Activated CD4-positive, alpha-beta memory T cell treated with anti-CD3 and anti-CD28 coated beads, Interleukin-2, amount 10 ng/mL, durations not matched to agents 7 days and 5 days (primary cell): Measurements from ENCODE around the gene PTPRE. TPM values are rescaled to one million over a fixed set of nuclear protein-coding genes. Genes with fewer than 3 reads are reported as not detected.

Source experiments
- CTCF ChIA-PET: fragments of 350-600 bp; sonication (Branson Sonifier 250); formaldehyde crosslinking; loops from one replicate; lab custom pipeline; 2021; ENCODE audit warnings: antibody characterized with exemption, inconsistent platforms; lab: Charles Lee
- POLR2A ChIA-PET: fragments of 350-600 bp; sonication (Branson Sonifier 250); formaldehyde crosslinking; loops from one replicate; lab custom pipeline; 2021; ENCODE audit warnings: antibody characterized with exemption; lab: Charles Lee
- DNase-seq: peaks from one replicate; pipeline ENCODE4 v3.0.0-alpha.2; 2020
- H3K27ac Mint-ChIP-seq: one replicate; pipeline ENCODE4 v1.8.0; 2021; ENCODE audit warnings: mild to moderate bottlenecking, mixed read lengths
- H3K27me3 Mint-ChIP-seq: one replicate; pipeline ENCODE4 v1.8.0; 2021; ENCODE audit warnings: mixed read lengths
- H3K36me3 Mint-ChIP-seq: one replicate; pipeline ENCODE4 v1.8.0; 2021; ENCODE audit warnings: low read depth, mixed read lengths
- H3K4me1 Mint-ChIP-seq: one replicate; pipeline ENCODE4 v1.8.0; 2021; ENCODE audit warnings: mixed read lengths
- H3K4me3 Mint-ChIP-seq: one replicate; pipeline ENCODE4 v1.8.0; 2021; ENCODE audit warnings: mild to moderate bottlenecking, mixed read lengths
- H3K9me3 Mint-ChIP-seq: one replicate; pipeline ENCODE4 v1.8.0; 2021; ENCODE audit warnings: mixed read lengths
- total RNA-seq, 2 experiments: library from RNA; stranded (reverse); gene quantifications; one replicate each; pipeline ENCODE4 v1.2.3, GENCODE V29; 2021

PTPRE gene
- total RNA-seq, 2 experiments from 2014 or later: 29.2 to 30.6 TPM

- no peak for DNase-seq
- Mint-ChIP-seq H3K27ac (no peak overlapping the region), H3K36me3 (no peaks in the 10 kb centered on the region), H3K9me3 (no peaks in the 10 kb centered on the region), H3K4me3 (no peak overlapping the region), H3K4me1 (peaks cover 20% of the 10 kb centered on the region), H3K27me3 (peaks cover 20% of the 10 kb centered on the region)
- ChIA-PET CTCF (interaction anchor here (1.1 kb wide), 1 partner anchor 56 kb away, joined by 8 read pairs; no protein-coding TSS in a partner anchor), POLR2A (interaction anchor here (1.8 kb wide), 1 partner anchor 34 kb away, joined by 4 read pairs; no protein-coding TSS in a partner anchor)
These were observed 106.7 kb downstream of the PTPRE start for GRCh38 chr10:128013626-128014025.

DNA sequence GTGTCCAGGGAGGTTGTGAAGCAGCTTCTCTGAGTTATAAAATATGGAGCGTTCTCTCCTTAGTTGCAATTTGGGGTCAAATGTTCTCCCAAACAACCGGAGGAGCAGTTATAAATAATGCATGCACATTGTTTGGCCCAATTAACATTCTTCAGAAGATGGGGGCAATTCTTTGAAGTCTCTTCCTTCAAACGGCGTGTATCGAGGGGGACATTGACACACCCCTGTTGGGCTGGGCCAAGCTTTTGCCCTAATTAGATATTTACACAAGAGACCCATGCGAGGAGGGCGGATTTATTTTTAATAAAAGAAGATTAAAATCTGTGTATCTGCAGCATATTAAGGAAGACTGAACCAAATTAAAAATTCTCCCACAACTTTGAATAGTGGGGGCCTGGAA lies 107.3 kb downstream of the PTPRE start:
- H3K4me1 Mint-ChIP-seq: peaks cover 23% of the 10 kb centered on the region
- CTCF ChIA-PET: interaction anchor here (1.1 to 1.9 kb wide), 2 partner anchors 55 to 108 kb away, joined by 4 to 8 read pairs; no protein-coding TSS in a partner anchor
- POLR2A ChIA-PET: interaction anchor here (1.8 kb wide), 1 partner anchor 33 kb away, joined by 4 read pairs; no protein-coding TSS in a partner anchor

GRCh38 chr10:128016423-128017060 lies 109.6 kb downstream of the PTPRE start:
- H3K27me3 Mint-ChIP-seq: peaks cover 6% of the 10 kb centered on the region
- DNase-seq: no peak
- H3K4me1 Mint-ChIP-seq: peaks cover 16% of the 10 kb centered on the region
- ChIA-PET POLR2A (interaction anchor here (1.1 kb wide), 1 partner anchor 10 kb away, joined by 3 read pairs; no protein-coding TSS in a partner anchor), CTCF (interaction anchor here (1.5 to 1.7 kb wide), 3 partner anchors 19 to 57 kb away, joined by 3 to 10 read pairs (median 6); no protein-coding TSS in a partner anchor)
- H3K36me3 Mint-ChIP-seq: no peaks in the 10 kb centered on the region
- no peaks in the 10 kb centered on the region for H3K9me3 Mint-ChIP-seq
- H3K27ac Mint-ChIP-seq: no peak overlapping the region
- H3K4me3 Mint-ChIP-seq: no peak overlapping the region

More for the DNA sequence above, 107.3 kb downstream of the PTPRE start:
- H3K27me3 Mint-ChIP-seq: peaks cover 17% of the 10 kb centered on the region
- no peak overlapping the region for H3K4me3 Mint-ChIP-seq
- H3K27ac Mint-ChIP-seq: no peak overlapping the region
- no peak for DNase-seq
- H3K9me3 Mint-ChIP-seq: no peaks in the 10 kb centered on the region
- H3K36me3 Mint-ChIP-seq: no peaks in the 10 kb centered on the region

DNA sequence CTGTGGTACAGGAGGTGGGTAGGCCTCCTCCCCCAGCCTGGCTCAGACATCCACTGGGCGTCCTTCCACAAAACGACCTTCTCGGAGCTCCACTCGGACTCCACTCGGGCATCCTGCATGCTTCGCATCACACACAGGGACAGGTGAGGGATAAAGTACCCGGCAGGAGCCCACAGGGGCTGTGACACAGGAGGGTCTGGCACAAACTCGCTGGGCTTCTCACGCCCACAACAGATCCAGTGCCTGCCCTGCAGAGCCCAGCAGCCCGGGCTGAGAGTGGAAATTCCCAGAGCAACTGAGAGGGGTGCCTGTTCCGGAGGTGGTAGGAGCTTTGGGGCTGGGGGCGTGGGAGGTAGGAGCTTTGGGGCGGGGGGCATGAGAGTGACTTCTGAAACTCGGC lies 110.9 kb downstream of the PTPRE start:
- H3K36me3 Mint-ChIP-seq: no peaks in the 10 kb centered on the region
- H3K9me3 Mint-ChIP-seq: no peaks in the 10 kb centered on the region
- ChIA-PET POLR2A (interaction anchor here (1.1 kb wide), 1 partner anchor 9 kb away, joined by 3 read pairs; no protein-coding TSS in a partner anchor), CTCF (no interaction called here)
- H3K4me1 Mint-ChIP-seq: peaks cover 12% of the 10 kb centered on the region
- peaks cover 6% of the 10 kb centered on the region for H3K27me3 Mint-ChIP-seq
- H3K27ac Mint-ChIP-seq: no peak overlapping the region
- H3K4me3 Mint-ChIP-seq: peak overlapping the region; percentile 45
- DNase-seq: no peak

GRCh38 chr10:128018236-128018635 lies 111.3 kb downstream of the PTPRE start:
- peak overlapping the region; percentile 45 for H3K4me3 Mint-ChIP-seq
- ChIA-PET POLR2A (no interaction called here), CTCF (no interaction called here)
- no peak for DNase-seq
- no peaks in the 10 kb centered on the region for H3K9me3 Mint-ChIP-seq
- no peaks in the 10 kb centered on the region for H3K36me3 Mint-ChIP-seq
- peaks cover 3% of the 10 kb centered on the region for H3K27me3 Mint-ChIP-seq
- peaks cover 12% of the 10 kb centered on the region for H3K4me1 Mint-ChIP-seq
- peak overlapping the region; percentile 27 for H3K27ac Mint-ChIP-seq

DNA sequence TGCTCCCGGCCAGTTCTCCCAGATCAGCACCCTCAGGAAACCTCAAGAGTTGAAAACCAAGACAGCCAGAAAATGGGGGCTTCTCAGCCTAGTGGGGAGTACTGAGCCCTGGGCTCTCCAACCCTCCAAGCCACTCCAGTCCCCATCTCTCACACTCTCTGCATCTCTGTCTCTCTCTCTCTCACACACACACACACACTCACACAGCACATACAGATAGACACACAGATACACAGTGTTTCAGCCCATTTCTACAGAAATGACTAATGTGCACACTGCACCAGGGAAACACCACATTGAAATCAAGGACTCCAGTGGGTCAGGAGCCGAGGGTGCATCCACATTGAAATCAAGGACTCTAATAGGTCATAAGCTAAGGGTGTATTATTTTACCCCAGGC lies 111.8 kb downstream of the PTPRE start:
- peaks cover 12% of the 10 kb centered on the region for H3K4me1 Mint-ChIP-seq
- no peak overlapping the region for H3K4me3 Mint-ChIP-seq
- H3K36me3 Mint-ChIP-seq: no peaks in the 10 kb centered on the region
- peaks cover 3% of the 10 kb centered on the region for H3K27me3 Mint-ChIP-seq
- no peak for DNase-seq
- no peaks in the 10 kb centered on the region for H3K9me3 Mint-ChIP-seq
- ChIA-PET CTCF (interaction anchor here (0.7 kb wide), 1 partner anchor 9 kb away, joined by 3 read pairs; no protein-coding TSS in a partner anchor), POLR2A (no interaction called here)
- no peak overlapping the region for H3K27ac Mint-ChIP-seq

- no peaks in the 10 kb centered on the region for H3K9me3 Mint-ChIP-seq
These were observed 115.6 kb downstream of the PTPRE start for GRCh38 chr10:128022261-128023196.

GRCh38 chr10:128024426-128024825 lies 117.5 kb downstream of the PTPRE start:
- no peaks in the 10 kb centered on the region for H3K9me3 Mint-ChIP-seq
- DNase-seq: no peak
- CTCF ChIA-PET: interaction anchor here (0.8 to 1.7 kb wide), 3 partner anchors 9 to 45 kb away, joined by 3 to 8 read pairs (median 4); no protein-coding TSS in a partner anchor
- H3K27ac Mint-ChIP-seq: no peak overlapping the region
- no peaks in the 10 kb centered on the region for H3K27me3 Mint-ChIP-seq
- no peak overlapping the region for H3K4me3 Mint-ChIP-seq
- H3K36me3 Mint-ChIP-seq: no peaks in the 10 kb centered on the region
- H3K4me1 Mint-ChIP-seq: peaks cover 19% of the 10 kb centered on the region
- POLR2A ChIA-PET: interaction anchor here (1.1 kb wide), 1 partner anchor 33 kb away, joined by 3 read pairs; no protein-coding TSS in a partner anchor

More at GRCh38 chr10:128022261-128023196, 115.6 kb downstream of the PTPRE start:
- H3K4me3 Mint-ChIP-seq: no peak overlapping the region
- POLR2A ChIA-PET: no interaction called here
- H3K4me1 Mint-ChIP-seq: peaks cover 23% of the 10 kb centered on the region
- H3K27me3 Mint-ChIP-seq: no peaks in the 10 kb centered on the region
- H3K36me3 Mint-ChIP-seq: no peaks in the 10 kb centered on the region
- no peak overlapping the region for H3K27ac Mint-ChIP-seq
- CTCF ChIA-PET: no interaction called here
- DNase-seq: no peak

DNA sequence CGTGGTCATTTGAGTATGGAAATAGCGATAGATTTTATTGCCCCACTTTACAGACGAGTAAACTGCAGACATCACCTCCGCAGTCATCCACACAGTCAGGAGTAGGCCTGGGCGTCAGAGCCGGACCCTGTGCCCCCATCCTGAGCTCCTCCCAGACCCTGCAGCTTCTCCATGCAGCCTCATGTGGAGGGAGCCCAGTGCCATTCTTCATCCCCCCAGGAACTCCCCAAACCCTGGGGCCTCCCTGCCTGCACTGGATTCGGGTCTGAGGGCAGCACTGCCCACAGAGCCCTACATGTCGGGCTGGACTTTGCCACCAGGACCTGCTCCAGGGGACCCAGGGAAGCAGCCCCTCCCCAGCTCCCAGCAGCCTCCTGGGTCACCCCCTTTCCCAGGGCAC lies 118.5 kb downstream of the PTPRE start:
- peaks cover 19% of the 10 kb centered on the region for H3K4me1 Mint-ChIP-seq
- CTCF ChIA-PET: interaction anchor here (1.7 kb wide), 1 partner anchor 44 kb away, joined by 8 read pairs; no protein-coding TSS in a partner anchor
- POLR2A ChIA-PET: no interaction called here
- no peaks in the 10 kb centered on the region for H3K36me3 Mint-ChIP-seq
- no peak overlapping the region for H3K27ac Mint-ChIP-seq
- H3K27me3 Mint-ChIP-seq: no peaks in the 10 kb centered on the region
- H3K9me3 Mint-ChIP-seq: no peaks in the 10 kb centered on the region
- H3K4me3 Mint-ChIP-seq: no peak overlapping the region
- DNase-seq: no peak

DNA sequence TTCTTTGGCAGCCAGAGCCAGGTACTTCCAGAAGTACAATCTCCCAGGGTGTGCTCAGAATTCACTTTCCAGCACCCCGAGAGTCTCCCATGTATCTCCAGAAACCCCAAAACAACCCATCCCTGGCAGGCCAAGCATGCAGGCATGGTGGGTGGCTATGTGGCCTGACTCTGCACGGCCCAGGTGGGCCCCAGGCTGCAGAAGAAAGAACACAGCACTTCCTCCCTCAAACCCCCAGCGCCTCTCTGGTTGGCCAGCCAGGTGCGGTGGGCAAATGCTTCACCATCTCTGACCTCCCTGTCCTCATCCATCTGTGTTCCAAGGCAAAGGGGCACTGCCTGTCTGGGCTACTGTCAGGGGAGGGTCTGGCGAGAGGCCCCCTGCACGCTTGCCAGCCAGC lies 119.0 kb downstream of the PTPRE start:
- CTCF ChIA-PET: interaction anchor here (1.1 to 2.1 kb wide), 6 partner anchors 9 to 43 kb away, joined by 3 to 13 read pairs (median 8); no protein-coding TSS in a partner anchor
- POLR2A ChIA-PET: interaction anchor here (0.9 to 1.3 kb wide), 2 partner anchors 9 to 37 kb away, joined by 3 to 5 read pairs; no protein-coding TSS in a partner anchor
- Mint-ChIP-seq H3K27me3 (no peaks in the 10 kb centered on the region), H3K9me3 (no peaks in the 10 kb centered on the region), H3K4me3 (no peak overlapping the region), H3K27ac (no peak overlapping the region), H3K36me3 (no peaks in the 10 kb centered on the region), H3K4me1 (peaks cover 19% of the 10 kb centered on the region)
- no peak for DNase-seq

GRCh38 chr10:128026615-128027300 lies 119.9 kb downstream of the PTPRE start:
- Mint-ChIP-seq H3K9me3 (no peaks in the 10 kb centered on the region), H3K4me1 (peaks cover 19% of the 10 kb centered on the region), H3K36me3 (no peaks in the 10 kb centered on the region), H3K4me3 (no peak overlapping the region), H3K27ac (no peak overlapping the region), H3K27me3 (no peaks in the 10 kb centered on the region)
- CTCF ChIA-PET: interaction anchor here (1.1 to 2.1 kb wide), 7 partner anchors 9 to 120 kb away, joined by 3 to 13 read pairs (median 7); partner anchors contain the start of gene PTPRE
- POLR2A ChIA-PET: interaction anchor here (0.8 to 2.1 kb wide), 4 partner anchors 9 to 42 kb away, joined by 3 to 11 read pairs (median 4); no protein-coding TSS in a partner anchor
- DNase-seq: peak; percentile 35

- no peak overlapping the region for H3K4me3 Mint-ChIP-seq
- no peak overlapping the region for H3K27ac Mint-ChIP-seq
- no peaks in the 10 kb centered on the region for H3K36me3 Mint-ChIP-seq
- no peak for DNase-seq
- H3K9me3 Mint-ChIP-seq: no peaks in the 10 kb centered on the region
- peaks cover 19% of the 10 kb centered on the region for H3K4me1 Mint-ChIP-seq
- ChIA-PET CTCF (interaction anchor here (1.1 to 2.1 kb wide), 7 partner anchors 8 to 120 kb away, joined by 3 to 13 read pairs (median 7); partner anchors contain the start of gene PTPRE), POLR2A (interaction anchor here (1.3 to 2.1 kb wide), 2 partner anchors 21 to 36 kb away, joined by 5 to 11 read pairs; no protein-coding TSS in a partner anchor)
- H3K27me3 Mint-ChIP-seq: no peaks in the 10 kb centered on the region
These were observed 120.4 kb downstream of the PTPRE start for GRCh38 chr10:128027306-128027705.
